ENCODE measurements around the gene ZFYVE26.

DNA sequence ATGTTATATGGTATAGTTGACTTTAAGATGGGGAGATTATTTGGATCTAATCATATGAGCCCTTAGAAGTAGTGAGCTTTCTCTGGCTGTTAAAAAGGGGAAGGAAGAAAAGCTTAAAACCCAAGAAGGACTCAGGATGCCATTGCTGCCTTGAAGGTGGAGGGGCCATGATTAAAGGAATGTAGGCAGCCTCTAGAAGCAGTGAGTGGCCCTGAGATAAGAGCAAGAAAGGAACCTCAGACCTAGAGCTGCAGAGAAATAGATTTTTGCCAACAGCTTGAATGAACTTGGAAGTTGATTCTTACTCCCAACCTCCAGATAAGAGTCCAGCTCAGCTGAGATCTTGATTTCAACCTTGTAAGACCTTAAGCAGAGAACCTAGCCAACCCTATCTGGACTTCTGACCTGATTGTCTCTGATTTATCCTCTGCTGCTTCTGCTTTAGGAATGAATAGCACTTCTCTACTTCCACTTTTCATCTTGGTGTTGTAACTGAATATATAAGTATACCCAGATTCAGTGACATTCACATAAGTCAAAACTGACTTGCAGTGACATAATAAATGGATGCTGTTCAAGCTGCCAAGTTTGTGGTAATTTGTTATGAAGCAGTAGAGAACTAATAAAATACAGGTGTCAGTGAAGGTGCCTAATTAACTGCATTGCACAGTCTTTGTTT lies 36.7 kb upstream of the ZFYVE26 start:
- TF ChIP-seq, protein P1, sequence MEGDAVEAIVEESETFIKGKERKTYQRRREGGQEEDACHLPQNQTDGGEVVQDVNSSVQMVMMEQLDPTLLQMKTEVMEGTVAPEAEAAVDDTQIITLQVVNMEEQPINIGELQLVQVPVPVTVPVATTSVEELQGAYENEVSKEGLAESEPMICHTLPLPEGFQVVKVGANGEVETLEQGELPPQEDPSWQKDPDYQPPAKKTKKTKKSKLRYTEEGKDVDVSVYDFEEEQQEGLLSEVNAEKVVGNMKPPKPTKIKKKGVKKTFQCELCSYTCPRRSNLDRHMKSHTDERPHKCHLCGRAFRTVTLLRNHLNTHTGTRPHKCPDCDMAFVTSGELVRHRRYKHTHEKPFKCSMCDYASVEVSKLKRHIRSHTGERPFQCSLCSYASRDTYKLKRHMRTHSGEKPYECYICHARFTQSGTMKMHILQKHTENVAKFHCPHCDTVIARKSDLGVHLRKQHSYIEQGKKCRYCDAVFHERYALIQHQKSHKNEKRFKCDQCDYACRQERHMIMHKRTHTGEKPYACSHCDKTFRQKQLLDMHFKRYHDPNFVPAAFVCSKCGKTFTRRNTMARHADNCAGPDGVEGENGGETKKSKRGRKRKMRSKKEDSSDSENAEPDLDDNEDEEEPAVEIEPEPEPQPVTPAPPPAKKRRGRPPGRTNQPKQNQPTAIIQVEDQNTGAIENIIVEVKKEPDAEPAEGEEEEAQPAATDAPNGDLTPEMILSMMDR (IDR thresholded peaks at IDR 0.05): no peak
- TF ChIP-seq POLR2A (IDR thresholded peaks at IDR 0.05): no peak

All from body of pancreas (tissue), 4 donors.